ENCODE data around the gene FMNL2.
A peak's percentile ranks its signal among the peaks of the same experiment; 100 is the strongest.

The FMNL2 gene

GRCh38 chr2:152354909-152355308, 19.9 kb downstream of the FMNL2 start:
- WGBS = 93% methylated on average over 1 of the region's 3 CpGs
- no peak overlapping the region for H2BK120ac ChIP-seq (ENCODE audit: low read depth, low read length)
- no peak overlapping the region for H2AFZ ChIP-seq (ENCODE audit: low read depth, low read length)
- no peak overlapping the region for H2AK5ac ChIP-seq (ENCODE audit: low read length, severe bottlenecking)
- H3K4me2 ChIP-seq (ENCODE audit: low read length, poor library complexity, severe bottlenecking) = no peak overlapping the region
- no peak for DNase-seq
- H3K9ac ChIP-seq (ENCODE audit: low read length) = peak overlapping the region; percentile 50
- no peaks in the 10 kb centered on the region for H3K9me3 ChIP-seq (ENCODE audit: control insufficient read depth, low read length)
- H3K27ac ChIP-seq (ENCODE audit: low read length, poor library complexity, severe bottlenecking) = no peak overlapping the region
- H4K91ac ChIP-seq (ENCODE audit: low read length) = no peak overlapping the region
- no peaks in the 10 kb centered on the region for H3K4me1 ChIP-seq (ENCODE audit: control insufficient read depth, insufficient read depth, low read depth, low read length)
- peaks cover 4 to 15% of the 10 kb centered on the region in 2 experiments for H3K36me3 ChIP-seq (ENCODE audit: control insufficient read depth in 1 of 2, insufficient read depth in 2 of 2, low read depth in 1 of 2, low read length in 2 of 2)
- peaks cover 11% of the 10 kb centered on the region for H3K79me1 ChIP-seq (replicated peaks; ENCODE audit: low read length, poor library complexity, severe bottlenecking)
- no peak overlapping the region for H4K8ac ChIP-seq (ENCODE audit: low read length)
- no peak overlapping the region for H3K4ac ChIP-seq (ENCODE audit: low read depth in 1 of 2, low read length in 2 of 2)
- H2BK15ac ChIP-seq (ENCODE audit: low read depth, poor library complexity, severe bottlenecking) = no peak overlapping the region
- H3K14ac ChIP-seq (ENCODE audit: low read length in 2 of 2) = no peak overlapping the region
- no peak overlapping the region for H2BK12ac ChIP-seq (ENCODE audit: low read length in 2 of 2)
- H3K18ac ChIP-seq (ENCODE audit: low read depth in 1 of 2, low read length in 2 of 2) = no peak overlapping the region
- no peak overlapping the region for H2BK5ac ChIP-seq (ENCODE audit: low read depth, low read length, poor library complexity, severe bottlenecking)
- H3K23ac ChIP-seq (ENCODE audit: low read length in 2 of 2) = no peak overlapping the region
- peak overlapping the region in 1 of 2 experiments; percentile 32 for H3K4me3 ChIP-seq (ENCODE audit: insufficient read depth in 1 of 2, low read depth in 1 of 2, low read length in 2 of 2)
- no peaks in the 10 kb centered on the region for H3K27me3 ChIP-seq (ENCODE audit: control insufficient read depth in 1 of 2, insufficient read depth in 1 of 2, low read length in 2 of 2)

- H3K4me3 ChIP-seq (ENCODE audit: insufficient read depth in 1 of 2, low read depth in 1 of 2, low read length in 2 of 2) = peak overlapping the region in 1 of 2 experiments; percentile 32
- no peak overlapping the region for H2AK5ac ChIP-seq (ENCODE audit: low read length, severe bottlenecking)
- no peaks in the 10 kb centered on the region for H3K27me3 ChIP-seq (ENCODE audit: control insufficient read depth in 1 of 2, insufficient read depth in 1 of 2, low read length in 2 of 2)
- peaks cover 13% of the 10 kb centered on the region for H3K79me1 ChIP-seq (replicated peaks; ENCODE audit: low read length, poor library complexity, severe bottlenecking)
- H3K14ac ChIP-seq (ENCODE audit: low read length in 2 of 2) = no peak overlapping the region
- H3K4ac ChIP-seq (ENCODE audit: low read depth in 1 of 2, low read length in 2 of 2) = no peak overlapping the region
- WGBS = no CpG with 5 or more reads among the region's 2 CpGs
- no peak overlapping the region for H3K27ac ChIP-seq (ENCODE audit: low read length, poor library complexity, severe bottlenecking)
- H2BK5ac ChIP-seq (ENCODE audit: low read depth, low read length, poor library complexity, severe bottlenecking) = no peak overlapping the region
- H3K18ac ChIP-seq (ENCODE audit: low read depth in 1 of 2, low read length in 2 of 2) = no peak overlapping the region
- H4K91ac ChIP-seq (ENCODE audit: low read length) = no peak overlapping the region
- H3K23ac ChIP-seq (ENCODE audit: low read length in 2 of 2) = no peak overlapping the region
- no peak overlapping the region for H2BK15ac ChIP-seq (ENCODE audit: low read depth, poor library complexity, severe bottlenecking)
- no peak overlapping the region for H2BK12ac ChIP-seq (ENCODE audit: low read length in 2 of 2)
- peak overlapping the region; percentile 50 for H3K9ac ChIP-seq (ENCODE audit: low read length)
- no peak overlapping the region for H2AFZ ChIP-seq (ENCODE audit: low read depth, low read length)
- H2BK120ac ChIP-seq (ENCODE audit: low read depth, low read length) = no peak overlapping the region
- no peak for DNase-seq
- no peaks in the 10 kb centered on the region for H3K9me3 ChIP-seq (ENCODE audit: control insufficient read depth, low read length)
- H3K4me1 ChIP-seq (ENCODE audit: control insufficient read depth, insufficient read depth, low read depth, low read length) = no peaks in the 10 kb centered on the region
- peaks cover 4 to 15% of the 10 kb centered on the region in 2 experiments for H3K36me3 ChIP-seq (ENCODE audit: control insufficient read depth in 1 of 2, insufficient read depth in 2 of 2, low read depth in 1 of 2, low read length in 2 of 2)
- no peak overlapping the region for H3K4me2 ChIP-seq (ENCODE audit: low read length, poor library complexity, severe bottlenecking)
- H4K8ac ChIP-seq (ENCODE audit: low read length) = no peak overlapping the region
Measured at GRCh38 chr2:152355409-152355831, 20.4 kb downstream of the FMNL2 start.

GRCh38 chr2:152359573-152360363, 24.8 kb downstream of the FMNL2 start:
- Histone ChIP-seq H3K9ac (ENCODE audit: low read length) (no peak overlapping the region), H4K91ac (ENCODE audit: low read length) (no peak overlapping the region), H2AFZ (ENCODE audit: low read depth, low read length) (no peak overlapping the region), H3K27me3 (ENCODE audit: control insufficient read depth in 1 of 2, insufficient read depth in 1 of 2, low read length in 2 of 2) (no peaks in the 10 kb centered on the region), H3K79me1 (replicated peaks; ENCODE audit: low read length, poor library complexity, severe bottlenecking) (peaks cover 10% of the 10 kb centered on the region), H3K4me2 (ENCODE audit: low read length, poor library complexity, severe bottlenecking) (no peak overlapping the region), H2BK5ac (ENCODE audit: low read depth, low read length, poor library complexity, severe bottlenecking) (no peak overlapping the region), H3K14ac (ENCODE audit: low read length in 2 of 2) (no peak overlapping the region), H2AK5ac (ENCODE audit: low read length, severe bottlenecking) (no peak overlapping the region), H2BK15ac (ENCODE audit: low read depth, poor library complexity, severe bottlenecking) (no peak overlapping the region), H3K9me3 (ENCODE audit: control insufficient read depth, low read length) (no peaks in the 10 kb centered on the region), H3K36me3 (ENCODE audit: control insufficient read depth in 1 of 2, insufficient read depth in 2 of 2, low read depth in 1 of 2, low read length in 2 of 2) (peaks cover 4 to 12% of the 10 kb centered on the region in 2 experiments), H4K8ac (ENCODE audit: low read length) (no peak overlapping the region), H3K18ac (ENCODE audit: low read depth in 1 of 2, low read length in 2 of 2) (no peak overlapping the region), H3K4ac (ENCODE audit: low read depth in 1 of 2, low read length in 2 of 2) (no peak overlapping the region), H2BK12ac (ENCODE audit: low read length in 2 of 2) (no peak overlapping the region), H3K23ac (ENCODE audit: low read length in 2 of 2) (no peak overlapping the region), H3K4me3 (ENCODE audit: insufficient read depth in 1 of 2, low read depth in 1 of 2, low read length in 2 of 2) (no peak overlapping the region), H3K4me1 (ENCODE audit: control insufficient read depth, insufficient read depth, low read depth, low read length) (no peaks in the 10 kb centered on the region), H2BK120ac (ENCODE audit: low read depth, low read length) (no peak overlapping the region), H3K27ac (ENCODE audit: low read length, poor library complexity, severe bottlenecking) (no peak overlapping the region)
- 100% methylated on average over 3 of the region's 6 CpGs for WGBS
- DNase-seq = no peak

- Histone ChIP-seq H3K9me3 (ENCODE audit: control insufficient read depth, low read length) (no peaks in the 10 kb centered on the region), H3K4ac (ENCODE audit: low read depth in 1 of 2, low read length in 2 of 2) (no peak overlapping the region), H2BK5ac (ENCODE audit: low read depth, low read length, poor library complexity, severe bottlenecking) (no peak overlapping the region), H3K23ac (ENCODE audit: low read length in 2 of 2) (no peak overlapping the region), H3K9ac (ENCODE audit: low read length) (no peak overlapping the region), H3K4me3 (ENCODE audit: insufficient read depth in 1 of 2, low read depth in 1 of 2, low read length in 2 of 2) (no peak overlapping the region), H3K79me1 (replicated peaks; ENCODE audit: low read length, poor library complexity, severe bottlenecking) (peaks cover 13% of the 10 kb centered on the region), H3K4me1 (ENCODE audit: control insufficient read depth, insufficient read depth, low read depth, low read length) (no peaks in the 10 kb centered on the region), H3K36me3 (ENCODE audit: control insufficient read depth in 1 of 2, insufficient read depth in 2 of 2, low read depth in 1 of 2, low read length in 2 of 2) (no peaks in the 10 kb centered on the region), H2AK5ac (ENCODE audit: low read length, severe bottlenecking) (no peak overlapping the region), H3K18ac (ENCODE audit: low read depth in 1 of 2, low read length in 2 of 2) (no peak overlapping the region), H2AFZ (ENCODE audit: low read depth, low read length) (no peak overlapping the region), H2BK12ac (ENCODE audit: low read length in 2 of 2) (no peak overlapping the region), H2BK15ac (ENCODE audit: low read depth, poor library complexity, severe bottlenecking) (no peak overlapping the region), H3K14ac (ENCODE audit: low read length in 2 of 2) (no peak overlapping the region), H3K4me2 (ENCODE audit: low read length, poor library complexity, severe bottlenecking) (no peak overlapping the region), H3K27ac (ENCODE audit: low read length, poor library complexity, severe bottlenecking) (no peak overlapping the region), H3K27me3 (ENCODE audit: control insufficient read depth in 1 of 2, insufficient read depth in 1 of 2, low read length in 2 of 2) (no peaks in the 10 kb centered on the region), H4K91ac (ENCODE audit: low read length) (no peak overlapping the region), H2BK120ac (ENCODE audit: low read depth, low read length) (no peak overlapping the region), H4K8ac (ENCODE audit: low read length) (no peak overlapping the region)
- WGBS = no CpG with 5 or more reads among the region's 1 CpG
- DNase-seq = no peak
Measured at GRCh38 chr2:152363936-152364335, 29.0 kb downstream of the FMNL2 start.

Data from mesenchymal stem cell (in vitro differentiated cells and primary cell).